ENCODE data around the gene VPS37C.

- no peak for TF ChIP-seq POLR2A (IDR thresholded peaks at IDR 0.05)
- peak in 3 of 6 experiments; percentile 52 to 70 (median 57) for TF ChIP-seq CTCF (IDR thresholded peaks at IDR 0.05)
Observed at GRCh38 chr11:61173456-61173855, 12.2 kb upstream of the VPS37C start.
